GM18507 (cell line): ENCODE results near the gene THAP7.
A peak's percentile ranks its signal among the peaks of the same experiment; 100 is the strongest.
"Not testable (repeated sequence)": the region's sequence is repeated elsewhere in the genome, so short reads cannot be mapped to it uniquely, and the experiment has no call there.

Experiments used
- DNase-seq: peaks from one replicate; pipeline ENCODE4 v3.0.0; 2011; ENCODE audit warnings: low read depth; ENCODE audit not compliant: insufficient read length; ENCODE audit errors: extremely low spot score
- FAIRE-seq: peaks from 2 replicates; lab custom pipeline; 2011; peaks lifted over from hg19 to GRCh38; lab: Jason Lieb, UNC

Gene THAP7

DNA sequence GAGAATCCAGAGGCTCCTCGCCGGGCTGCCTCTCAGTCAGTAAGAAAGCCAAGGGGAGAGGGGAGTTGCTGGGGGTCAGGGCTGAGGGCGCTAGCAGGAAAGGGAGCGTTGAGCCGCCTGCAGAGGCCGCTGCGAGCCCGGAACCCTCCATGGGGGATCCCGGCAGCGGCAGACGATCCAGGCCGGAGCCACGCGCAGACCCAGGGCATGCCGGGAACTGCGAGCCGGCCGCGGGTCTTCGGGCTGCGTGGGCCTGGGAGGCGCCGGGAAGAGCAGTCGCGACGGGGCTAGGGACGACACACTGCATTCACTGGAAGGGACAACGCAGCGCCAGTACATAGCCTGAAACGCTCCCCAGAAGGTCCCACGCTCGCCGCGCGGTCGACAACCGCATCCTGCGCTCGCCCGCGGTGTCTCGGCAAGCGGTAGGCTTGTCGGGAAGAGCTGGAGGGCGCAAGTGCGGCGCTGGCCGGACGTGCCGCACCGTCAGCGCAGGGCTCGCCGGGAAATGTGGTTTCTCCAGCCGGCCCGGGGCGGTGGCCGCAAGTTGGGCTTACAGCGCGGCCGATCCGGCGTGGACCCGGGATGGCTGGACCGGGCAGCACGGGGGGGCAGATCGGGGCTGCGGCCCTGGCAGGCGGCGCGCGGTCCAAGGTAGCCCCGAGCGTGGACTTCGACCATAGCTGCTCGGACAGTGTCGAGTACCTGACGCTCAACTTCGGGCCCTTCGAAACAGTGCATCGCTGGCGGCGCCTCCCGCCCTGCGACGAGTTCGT, 19.9 kb downstream of the THAP7 start, which contains the start of gene LZTR1:
Gene LZTR1, plus strand, starts transcription at position 511 of the 776 bp plus-strand sequence. Its CDS starts 75 bp downstream, at position 586.
- peak; percentile 93 for FAIRE-seq
- DNase-seq: peak; percentile 82

- DNase-seq (no peak), FAIRE-seq (no peak)
Observed at GRCh38 chr22:20980938-20981722, 20.8 kb downstream of the THAP7 start.

- FAIRE-seq (no peak), DNase-seq (no peak)
Observed at GRCh38 chr22:20980523-20980922, 21.4 kb downstream of the THAP7 start.

DNA sequence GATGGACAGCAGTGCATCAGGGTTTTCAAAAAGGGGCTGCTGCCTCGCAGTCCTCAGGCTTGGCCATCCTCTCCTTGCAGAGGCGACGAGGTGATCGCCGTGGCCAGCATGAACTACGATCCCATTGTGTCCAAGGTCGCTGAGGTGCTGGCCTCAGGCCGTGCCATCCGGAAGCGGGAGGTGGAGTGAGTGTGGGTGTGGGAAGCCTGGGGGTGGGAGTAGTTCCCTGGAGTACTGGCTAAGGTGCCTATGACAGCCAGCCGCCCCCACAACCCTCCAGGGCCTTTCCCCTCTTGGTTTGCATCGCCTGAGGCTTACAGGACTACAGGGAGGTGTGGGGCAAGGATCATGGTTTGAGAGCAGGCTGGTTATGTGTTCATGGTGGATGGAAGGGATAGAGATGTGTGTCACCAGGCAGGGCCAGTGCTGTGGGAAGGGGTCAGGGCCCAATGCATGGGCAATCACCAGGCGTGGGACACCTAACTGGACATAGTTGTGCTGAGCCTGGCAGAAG, 21.9 kb downstream of the THAP7 start:
- no peak for DNase-seq
- FAIRE-seq: no peak

DNA sequence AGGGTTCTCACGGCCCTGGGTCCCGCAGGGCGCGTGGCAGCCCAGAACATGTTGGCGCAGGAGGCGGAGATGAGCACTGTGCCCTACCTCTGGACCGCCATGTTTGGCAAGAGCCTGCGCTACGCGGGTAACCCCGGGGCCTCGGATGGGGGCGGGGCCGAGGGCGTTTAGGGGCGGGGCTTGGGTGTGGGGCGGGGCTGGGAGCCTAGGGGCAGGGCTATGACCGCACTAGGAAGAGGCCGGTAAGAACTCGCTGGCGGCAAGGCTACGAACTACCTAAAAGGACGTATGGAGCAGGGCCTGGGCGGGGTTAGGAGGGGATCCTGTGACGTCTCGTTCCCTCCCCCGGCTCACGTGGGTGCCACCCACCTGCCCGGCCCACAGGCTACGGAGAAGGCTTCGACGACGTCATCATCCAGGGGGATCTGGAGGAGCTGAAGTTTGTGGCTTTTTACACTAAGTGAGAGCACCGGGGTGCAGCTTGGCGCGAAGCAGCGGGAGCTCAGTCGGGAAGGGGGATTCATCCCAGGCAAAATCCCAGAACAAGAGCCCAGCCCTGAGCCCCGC, 22.6 kb downstream of the THAP7 start:
- DNase-seq (no peak), FAIRE-seq (no peak)

DNA sequence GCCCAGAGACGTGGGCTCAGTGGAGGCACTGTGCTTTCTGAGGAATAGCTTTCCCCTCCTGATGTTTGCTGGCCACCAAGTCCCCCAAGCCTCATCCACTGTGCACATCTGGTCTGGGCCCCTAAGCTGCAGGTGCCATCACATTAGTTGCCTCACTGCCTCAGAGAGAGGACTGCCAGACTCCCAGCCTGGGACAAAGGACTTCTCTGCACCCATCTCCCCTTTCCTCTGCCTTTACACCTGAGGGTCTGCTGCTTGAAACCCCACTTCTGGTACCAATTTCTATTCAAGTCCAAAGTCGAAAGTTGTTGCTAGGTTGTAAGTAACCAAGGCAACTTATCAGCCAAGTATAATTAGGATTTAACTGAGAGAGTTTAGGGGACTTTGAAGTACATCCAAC, 23.5 kb downstream of the THAP7 start:
- DNase-seq: no peak
- no peak for FAIRE-seq

GRCh38 chr22:20977516-20978170, 24.3 kb downstream of the THAP7 start:
- DNase-seq (no peak), FAIRE-seq (no peak)

DNA sequence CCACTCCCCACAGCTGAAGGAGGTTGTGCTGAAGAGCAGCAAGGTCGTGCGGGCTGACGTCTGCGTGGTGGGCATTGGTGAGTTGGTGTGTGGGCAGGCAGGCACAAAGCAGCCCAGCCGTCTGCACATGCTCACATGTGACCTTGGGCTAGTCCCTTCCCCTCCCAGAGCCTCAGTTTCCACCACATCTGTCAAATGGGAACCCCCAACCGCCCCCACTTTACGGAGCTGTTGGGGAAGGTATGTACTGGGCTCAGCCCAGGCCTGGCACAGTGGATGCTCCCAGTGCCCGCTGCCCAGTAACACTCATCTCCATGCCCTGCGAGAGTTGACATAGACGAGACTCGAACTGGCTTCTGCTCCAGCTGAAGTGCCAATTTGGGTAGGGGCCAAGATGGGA, 24.9 kb downstream of the THAP7 start:
- DNase-seq: no peak
- no peak for FAIRE-seq

GRCh38 chr22:20976291-20976877, 25.5 kb downstream of the THAP7 start:
- FAIRE-seq: no peak

DNA sequence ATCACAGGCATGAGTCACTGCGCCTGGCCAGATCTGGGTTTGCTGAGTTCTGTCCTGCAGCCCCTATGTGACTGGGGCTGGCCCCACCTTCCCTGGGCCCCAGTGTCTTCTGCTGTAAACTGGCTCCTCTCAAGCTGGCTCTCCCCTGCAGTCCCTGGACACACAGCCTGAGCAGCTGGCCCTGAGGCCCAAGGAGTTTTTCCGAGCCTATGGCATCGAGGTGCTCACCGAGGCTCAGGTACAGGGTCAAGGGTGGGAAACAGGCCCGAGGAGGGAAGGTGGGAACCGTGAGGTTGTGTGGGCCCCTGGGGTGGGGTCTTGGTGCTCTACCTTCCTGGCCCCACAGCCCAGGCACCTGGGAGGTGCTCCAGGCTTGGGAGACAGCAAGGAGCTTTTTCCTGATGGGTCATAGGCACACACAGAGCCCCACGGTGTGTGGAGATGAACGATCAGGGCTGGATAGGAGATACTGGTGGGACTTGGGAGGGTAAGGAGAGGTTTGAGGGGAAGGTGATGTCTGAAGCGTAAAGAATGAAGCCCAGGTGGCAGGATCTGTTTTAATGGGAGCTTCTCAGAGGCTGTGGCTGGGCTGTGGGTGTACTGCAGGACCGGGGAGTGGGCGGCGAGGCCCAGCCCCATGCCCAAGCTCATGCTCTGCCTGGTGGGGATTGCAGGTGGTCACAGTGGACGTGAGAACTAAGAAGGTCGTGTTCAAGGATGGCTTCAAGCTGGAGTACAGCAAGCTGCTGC, 26.2 kb downstream of the THAP7 start:
- no peak for FAIRE-seq

More at GRCh38 chr22:20976291-20976877, 25.5 kb downstream of the THAP7 start:
- DNase-seq: no peak

DNA sequence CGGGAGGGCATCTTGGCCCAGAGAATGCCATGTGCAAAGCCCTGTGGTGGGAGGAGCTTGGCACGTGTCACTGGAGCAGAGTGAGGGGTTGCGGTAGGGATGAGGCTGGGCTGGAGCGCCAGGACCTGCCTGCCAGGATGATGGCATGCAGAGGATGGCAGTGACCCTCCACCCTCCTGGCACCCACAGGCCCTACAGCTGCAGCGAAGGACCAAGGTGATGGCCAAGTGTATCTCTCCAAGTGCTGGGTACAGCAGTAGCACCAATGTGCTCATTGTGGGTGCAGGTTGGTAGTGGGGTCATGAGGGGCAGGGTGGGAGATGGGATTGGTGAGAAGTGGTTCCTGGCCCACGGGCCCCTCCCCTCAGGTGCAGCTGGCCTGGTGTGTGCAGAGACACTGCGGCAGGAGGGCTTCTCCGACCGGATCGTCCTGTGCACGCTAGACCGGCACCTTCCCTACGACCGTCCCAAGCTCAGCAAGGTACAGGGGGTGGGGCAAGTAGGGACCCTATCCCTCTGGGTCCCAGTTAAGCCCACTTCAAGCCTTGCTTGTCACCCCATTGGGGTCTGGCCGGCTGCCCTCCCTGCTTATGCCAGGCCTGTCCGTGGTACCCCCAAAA, 27.5 kb downstream of the THAP7 start:
- FAIRE-seq: no peak

More for the DNA sequence above, 26.2 kb downstream of the THAP7 start:
- no peak for DNase-seq

DNA sequence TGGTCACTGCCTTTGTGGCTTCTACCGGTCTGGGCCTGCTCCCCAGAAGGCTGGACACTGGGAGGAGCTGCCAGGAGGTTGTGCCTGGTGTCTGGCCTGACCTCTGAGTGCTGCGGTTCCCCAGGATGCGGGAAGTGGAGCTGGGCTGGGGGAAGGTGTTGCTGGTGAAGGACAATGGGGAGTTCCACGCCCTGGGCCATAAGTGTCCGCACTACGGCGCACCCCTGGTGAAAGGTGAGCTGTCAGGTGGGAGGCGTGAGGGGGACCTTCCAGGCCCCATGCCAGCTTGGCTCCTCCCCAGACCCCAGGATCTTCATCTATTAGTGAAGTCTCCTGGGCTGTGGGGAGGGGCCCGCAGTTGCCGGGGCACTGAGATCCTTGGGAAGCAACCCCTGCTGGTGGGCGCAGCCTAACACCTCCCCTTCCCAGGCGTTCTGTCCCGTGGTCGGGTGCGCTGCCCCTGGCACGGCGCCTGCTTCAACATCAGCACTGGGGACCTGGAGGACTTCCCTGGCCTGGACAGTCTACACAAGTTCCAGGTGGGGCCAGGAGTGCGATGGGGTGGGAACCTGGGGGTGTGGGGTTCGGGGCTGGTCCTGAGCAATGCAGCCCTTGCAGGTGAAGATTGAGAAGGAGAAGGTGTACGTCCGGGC, 28.2 kb downstream of the THAP7 start:
- no peak for DNase-seq
- FAIRE-seq: no peak

More for the DNA sequence above, 27.5 kb downstream of the THAP7 start:
- DNase-seq: no peak

DNA sequence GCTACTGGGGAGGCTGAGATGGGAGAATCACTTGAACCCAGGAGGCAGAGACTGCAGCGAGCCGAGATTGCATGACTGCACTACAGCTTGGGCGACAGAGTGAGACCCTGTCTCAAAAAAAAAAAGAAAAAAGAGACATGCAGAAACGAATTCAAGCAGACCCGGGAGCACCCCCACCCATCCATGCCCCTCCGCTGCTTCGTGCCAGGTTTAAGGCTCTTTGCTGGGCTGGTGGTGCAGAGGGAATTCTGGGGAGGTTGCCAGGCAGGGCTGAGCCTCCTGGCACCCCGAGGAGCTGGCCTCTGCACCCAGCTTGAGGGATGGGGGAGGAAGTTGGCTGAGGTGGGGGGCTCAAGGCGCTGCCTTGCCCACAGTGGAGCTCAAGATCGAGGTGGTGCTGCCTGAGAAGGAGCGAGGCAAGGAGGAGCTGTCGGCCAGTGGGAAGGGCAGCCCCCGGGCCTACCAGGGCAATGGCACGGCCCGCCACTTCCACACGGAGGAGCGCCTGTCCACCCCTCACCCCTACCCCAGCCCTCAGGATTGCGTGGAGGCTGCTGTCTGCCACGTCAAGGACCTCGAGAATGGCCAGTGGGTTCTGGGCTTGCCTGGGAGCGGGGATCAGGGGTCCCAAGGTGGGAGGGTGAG, 28.9 kb downstream of the THAP7 start:
- DNase-seq (no peak), FAIRE-seq (no peak)

DNA sequence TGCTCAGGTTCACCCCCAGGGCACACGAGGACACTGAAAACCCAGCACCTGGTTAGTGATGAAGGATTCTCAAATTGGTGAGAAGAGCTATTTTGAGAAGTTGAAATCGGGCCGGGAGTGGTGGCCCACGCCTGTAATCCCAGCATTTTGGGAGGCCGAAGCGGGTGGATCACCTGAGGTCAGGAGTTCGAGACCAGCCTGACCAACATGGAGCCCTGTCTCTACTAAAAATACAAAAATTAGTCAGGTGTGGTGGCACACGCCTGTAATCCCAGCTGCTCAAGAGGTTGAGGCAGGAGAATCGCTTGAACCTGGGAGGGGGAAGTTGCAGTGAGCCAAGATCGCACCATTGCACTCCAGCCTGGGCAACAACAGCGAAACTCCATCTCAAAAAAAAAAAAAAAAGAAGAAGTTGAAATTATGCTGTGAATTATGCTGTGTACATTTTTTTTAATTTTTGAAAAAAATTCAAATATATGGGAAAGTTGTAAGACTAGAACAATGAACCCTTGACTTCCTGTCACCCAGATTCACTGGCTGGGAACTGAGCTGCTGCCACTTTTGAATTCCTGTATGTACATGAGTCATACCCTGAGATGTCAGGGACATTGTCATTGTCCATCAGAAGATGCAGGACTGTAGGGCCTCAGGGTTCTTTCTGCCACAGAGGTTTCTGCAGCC, 29.8 kb downstream of the THAP7 start:
- not testable (repeated sequence) for DNase-seq, FAIRE-seq

DNA sequence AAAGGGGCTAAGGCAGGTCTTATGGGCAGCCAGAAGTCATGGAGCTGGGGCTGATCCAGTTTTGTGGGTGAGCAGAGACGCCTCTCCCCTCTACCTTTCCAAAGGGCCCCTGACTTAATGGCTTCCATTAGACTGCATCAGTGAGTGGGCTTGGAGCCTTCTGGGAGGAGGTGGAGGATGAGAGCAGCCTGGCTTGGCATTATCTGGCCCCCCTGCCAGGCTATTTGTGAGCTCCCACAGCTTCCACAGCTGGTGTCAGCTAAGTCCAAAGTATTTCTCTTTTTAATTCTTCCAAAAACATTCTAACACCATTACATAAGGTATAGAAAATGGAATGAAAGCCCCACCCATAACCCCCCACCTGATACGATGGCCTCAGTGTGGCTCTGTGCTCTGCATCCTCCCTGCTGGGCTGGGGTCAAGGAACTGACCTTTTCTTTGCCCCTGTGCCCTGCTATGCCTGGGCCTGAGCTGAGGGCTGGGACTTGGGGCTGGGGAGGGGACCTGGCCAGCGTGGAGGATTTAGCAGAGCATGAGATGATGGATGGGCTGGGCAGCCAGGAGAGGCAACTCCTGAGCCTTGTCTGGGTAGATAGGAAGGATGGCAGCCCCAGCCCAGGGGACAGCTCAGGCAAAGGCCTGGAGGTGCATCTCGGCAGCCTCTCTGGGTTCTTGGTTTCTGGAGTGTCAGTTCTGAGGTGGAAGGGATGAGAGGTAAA, 30.8 kb downstream of the THAP7 start:
- FAIRE-seq: no peak

More for the DNA sequence above, 30.8 kb downstream of the THAP7 start:
- DNase-seq: no peak
